Activated CD4-positive, alpha-beta T cell treated with anti-CD3 and anti-CD28 coated beads, Interleukin-2, amount 10 ng/mL, durations not matched to agents 24 days and 14 days (primary cell): Measurements from ENCODE around the gene PIM3. TPM values are rescaled to one million over a fixed set of nuclear protein-coding genes. Genes with fewer than 3 reads are reported as not detected.
A peak's percentile ranks its signal among the peaks of the same experiment; 100 is the strongest.

ENCODE experiments used
- DNase-seq: peaks from one replicate; pipeline ENCODE4 v3.0.0; 2022
- H3K27ac Mint-ChIP-seq: one replicate; pipeline ENCODE4 v1.8.0; 2022; ENCODE audit warnings: mild to moderate bottlenecking, mixed read lengths
- H3K27me3 Mint-ChIP-seq: one replicate; pipeline ENCODE4 v1.8.0; 2022; ENCODE audit warnings: mixed read lengths
- H3K36me3 Mint-ChIP-seq: one replicate; pipeline ENCODE4 v1.8.0; 2022; ENCODE audit warnings: low read depth, mild to moderate bottlenecking, mixed read lengths
- H3K4me1 Mint-ChIP-seq: one replicate; pipeline ENCODE4 v1.8.0; 2021; ENCODE audit warnings: mixed read lengths
- H3K4me3 Mint-ChIP-seq: one replicate; pipeline ENCODE4 v1.8.0; 2022; ENCODE audit warnings: mild to moderate bottlenecking, moderate library complexity, mixed read lengths
- H3K9me3 Mint-ChIP-seq: one replicate; pipeline ENCODE4 v1.8.0; 2021; ENCODE audit warnings: mixed read lengths
- intact Hi-C: fragments of 100-400 bp; cut with micrococcal nuclease; formaldehyde crosslinking; loops from one replicate; pipeline ENCODE4 v1.15.1; 2023
- total RNA-seq: library from RNA; stranded (reverse); gene quantifications from 2 replicates; pipeline ENCODE4 v1.2.3, GENCODE V29; 2022

PIM3 gene
- total RNA-seq: 302 and 304 TPM in 2 replicates

- intact Hi-C loops: loop anchor here (5.0 kb wide), 2 partner anchors 108 to 567 kb away; partner anchors contain the start of genes SCO2 and ZBED4
- Mint-ChIP-seq H3K4me1 (peaks cover 17% of the 10 kb centered on the region), H3K27me3 (no peaks in the 10 kb centered on the region), H3K4me3 (peak within 1 kb of the TSS; percentile 94), H3K9me3 (no peaks in the 10 kb centered on the region), H3K27ac (peak within 1 kb of the TSS; percentile 95), H3K36me3 (peaks cover 34% of the 10 kb centered on the region)
- peak; percentile 98 for DNase-seq
These were observed at the start of gene PIM3 for GRCh38 chr22:49960159-49961004. Gene PIM3 (plus strand): TSS chr22:49960772. CDS start chr22:49960948, 176 bp downstream.

GRCh38 chr22:49911881-49912625 is 48.5 kb upstream of the PIM3 start:
- Mint-ChIP-seq H3K4me1 (peaks cover 3% of the 10 kb centered on the region), H3K4me3 (no peak overlapping the region), H3K27ac (no peak overlapping the region), H3K9me3 (no peaks in the 10 kb centered on the region), H3K36me3 (peaks cover 24% of the 10 kb centered on the region), H3K27me3 (no peaks in the 10 kb centered on the region)
- no peak for DNase-seq
- intact Hi-C loops: no loop called here

GRCh38 chr22:49913026-49913425 is 47.5 kb upstream of the PIM3 start:
- no peak for DNase-seq
- no peak overlapping the region for H3K27ac Mint-ChIP-seq
- H3K27me3 Mint-ChIP-seq: no peaks in the 10 kb centered on the region
- no peaks in the 10 kb centered on the region for H3K9me3 Mint-ChIP-seq
- intact Hi-C loops: no loop called here
- no peak overlapping the region for H3K4me3 Mint-ChIP-seq
- peaks cover 6% of the 10 kb centered on the region for H3K4me1 Mint-ChIP-seq
- peaks cover 16% of the 10 kb centered on the region for H3K36me3 Mint-ChIP-seq

GRCh38 chr22:49913446-49913845 is 47.1 kb upstream of the PIM3 start:
- H3K4me3 Mint-ChIP-seq: no peak overlapping the region
- H3K27ac Mint-ChIP-seq: no peak overlapping the region
- no peaks in the 10 kb centered on the region for H3K27me3 Mint-ChIP-seq
- peaks cover 6% of the 10 kb centered on the region for H3K4me1 Mint-ChIP-seq
- intact Hi-C loops: no loop called here
- H3K36me3 Mint-ChIP-seq: peaks cover 16% of the 10 kb centered on the region
- DNase-seq: no peak
- no peaks in the 10 kb centered on the region for H3K9me3 Mint-ChIP-seq

- Mint-ChIP-seq H3K4me1 (peaks cover 6% of the 10 kb centered on the region), H3K27ac (no peak overlapping the region), H3K27me3 (no peaks in the 10 kb centered on the region), H3K4me3 (no peak overlapping the region), H3K36me3 (peaks cover 16% of the 10 kb centered on the region), H3K9me3 (no peaks in the 10 kb centered on the region)
- intact Hi-C loops: no loop called here
- no peak for DNase-seq
These were observed 46.3 kb upstream of the PIM3 start for GRCh38 chr22:49914256-49914655.

- Mint-ChIP-seq H3K9me3 (no peaks in the 10 kb centered on the region), H3K27me3 (no peaks in the 10 kb centered on the region), H3K4me1 (peaks cover 17% of the 10 kb centered on the region), H3K27ac (no peak overlapping the region), H3K4me3 (no peak overlapping the region), H3K36me3 (peaks cover 14% of the 10 kb centered on the region)
- no peak for DNase-seq
- intact Hi-C loops: loop anchor here (5.0 kb wide), 1 partner anchor 78 kb away; no protein-coding TSS in a partner anchor
These were observed 45.0 kb upstream of the PIM3 start for GRCh38 chr22:49915610-49916009.

- peaks cover 17% of the 10 kb centered on the region for H3K4me1 Mint-ChIP-seq
- H3K9me3 Mint-ChIP-seq: no peaks in the 10 kb centered on the region
- H3K27me3 Mint-ChIP-seq: no peaks in the 10 kb centered on the region
- H3K36me3 Mint-ChIP-seq: peaks cover 14% of the 10 kb centered on the region
- H3K27ac Mint-ChIP-seq: peak overlapping the region; percentile 24
- intact Hi-C loops: loop anchor here (5.0 kb wide), 1 partner anchor 80 kb away; no protein-coding TSS in a partner anchor
- H3K4me3 Mint-ChIP-seq: peak overlapping the region; percentile 81
- DNase-seq: no peak
These were observed 43.7 kb upstream of the PIM3 start for GRCh38 chr22:49916831-49917230.

GRCh38 chr22:49917974-49918910 is 42.3 kb upstream of the PIM3 start, which contains the start of the genes ALG12 and CRELD2:
Gene ALG12 (minus strand): TSS chr22:49918438. CDS start chr22:49913765, 4,673 bp downstream.
Gene CRELD2 (plus strand): TSS chr22:49918634. CDS start chr22:49918770, 136 bp downstream.
- Mint-ChIP-seq H3K36me3 (peaks cover 16% of the 10 kb centered on the region), H3K4me1 (peaks cover 18% of the 10 kb centered on the region), H3K9me3 (no peaks in the 10 kb centered on the region), H3K4me3 (peak within 1 kb of the TSS; percentile 81), H3K27ac (peak within 1 kb of the TSS; percentile 85), H3K27me3 (no peaks in the 10 kb centered on the region)
- peak; percentile 99 for DNase-seq
- intact Hi-C loops: loop anchor here (1.0 to 5.0 kb wide), 3 partner anchors 65 to 151 kb away; partner anchors contain the start of gene ZBED4

GRCh38 chr22:49918911-49919881 is 41.4 kb upstream of the PIM3 start:
- no peaks in the 10 kb centered on the region for H3K9me3 Mint-ChIP-seq
- no peaks in the 10 kb centered on the region for H3K27me3 Mint-ChIP-seq
- intact Hi-C loops: loop anchor here (1.0 to 5.0 kb wide), 3 partner anchors 66 to 152 kb away; partner anchors contain the start of gene ZBED4

GRCh38 chr22:49920859-49921258 is 39.7 kb upstream of the PIM3 start:
- DNase-seq: no peak
- Mint-ChIP-seq H3K27ac (peak overlapping the region; percentile 34), H3K9me3 (no peaks in the 10 kb centered on the region), H3K36me3 (peaks cover 19% of the 10 kb centered on the region), H3K27me3 (no peaks in the 10 kb centered on the region), H3K4me1 (peaks cover 27% of the 10 kb centered on the region), H3K4me3 (no peak overlapping the region)
- intact Hi-C loops: no loop called here

More at GRCh38 chr22:49918911-49919881, 41.4 kb upstream of the PIM3 start:
- H3K36me3 Mint-ChIP-seq: peaks cover 13% of the 10 kb centered on the region
- H3K4me3 Mint-ChIP-seq: peak overlapping the region; percentile 76
- no peak for DNase-seq
- peaks cover 19% of the 10 kb centered on the region for H3K4me1 Mint-ChIP-seq
- H3K27ac Mint-ChIP-seq: peak overlapping the region; percentile 72

GRCh38 chr22:49921508-49922278 is 38.9 kb upstream of the PIM3 start:
- Mint-ChIP-seq H3K9me3 (no peaks in the 10 kb centered on the region), H3K27ac (no peak overlapping the region), H3K36me3 (peaks cover 19% of the 10 kb centered on the region), H3K4me3 (no peak overlapping the region), H3K27me3 (no peaks in the 10 kb centered on the region), H3K4me1 (peaks cover 30% of the 10 kb centered on the region)
- no peak for DNase-seq
- intact Hi-C loops: no loop called here
